Measurements from ENCODE around the gene FBXW4.
A peak's percentile ranks its signal among the peaks of the same experiment; 100 is the strongest.

The FBXW4 gene

GRCh38 chr10:101695404-101695890 lies 477 bp upstream of the FBXW4 start:
- no peak for DNase-seq

- peak; percentile 58 to 65 for DNase-seq
Observed at GRCh38 chr10:101693978-101694673, 844 bp downstream of the FBXW4 start.

- DNase-seq = no peak
Observed at GRCh38 chr10:101693651-101693977, 1.4 kb downstream of the FBXW4 start.

GRCh38 chr10:101691081-101691480 lies 3.9 kb downstream of the FBXW4 start:
- no peak for DNase-seq

GRCh38 chr10:101690461-101690860 lies 4.5 kb downstream of the FBXW4 start:
- no peak for DNase-seq

GRCh38 chr10:101687071-101687658 lies 7.8 kb downstream of the FBXW4 start:
- DNase-seq = no peak

- DNase-seq = no peak
Observed at GRCh38 chr10:101686133-101686925, 8.6 kb downstream of the FBXW4 start.

- no peak for DNase-seq
Observed at GRCh38 chr10:101684782-101685181, 10.2 kb downstream of the FBXW4 start.

- DNase-seq = no peak
Observed at GRCh38 chr10:101683276-101683675, 11.7 kb downstream of the FBXW4 start.

GRCh38 chr10:101682172-101682825 lies 12.7 kb downstream of the FBXW4 start:
- no peak for DNase-seq

- DNase-seq = no peak
Observed at GRCh38 chr10:101676565-101676964, 18.4 kb downstream of the FBXW4 start.

- no peak for DNase-seq
Observed at GRCh38 chr10:101675115-101675514, 19.9 kb downstream of the FBXW4 start.

- DNase-seq = no peak
Observed at GRCh38 chr10:101672536-101672935, 22.4 kb downstream of the FBXW4 start.

GRCh38 chr10:101671453-101671852 lies 23.5 kb downstream of the FBXW4 start:
- no peak for DNase-seq

GRCh38 chr10:101670635-101671034 lies 24.3 kb downstream of the FBXW4 start:
- DNase-seq = no peak

GRCh38 chr10:101669181-101669580 lies 25.8 kb downstream of the FBXW4 start:
- DNase-seq = no peak

- DNase-seq = no peak
Observed at GRCh38 chr10:101668566-101668965, 26.4 kb downstream of the FBXW4 start.

GRCh38 chr10:101666083-101666482 lies 28.9 kb downstream of the FBXW4 start:
- DNase-seq = no peak

GRCh38 chr10:101663097-101663496 lies 31.9 kb downstream of the FBXW4 start:
- DNase-seq = no peak

- DNase-seq = no peak
Observed at GRCh38 chr10:101660256-101660655, 34.7 kb downstream of the FBXW4 start.

GRCh38 chr10:101658975-101659374 lies 36.0 kb downstream of the FBXW4 start:
- DNase-seq = no peak

GRCh38 chr10:101656890-101657289 lies 38.1 kb downstream of the FBXW4 start:
- DNase-seq = no peak

GRCh38 chr10:101655570-101655969 lies 39.4 kb downstream of the FBXW4 start:
- DNase-seq = no peak

All from stimulated activated CD4-positive, alpha-beta T cell treated with anti-CD3 and anti-CD28 coated beads, Interleukin-2, amount 100 ng/mL, for 48 hours (primary cell).